GM21526 (cell line): ENCODE measurements around the gene INTS3.
A peak's percentile ranks its signal among the peaks of the same experiment; 100 is the strongest.

Experiments used
- ATAC-seq: cut with Tn5 transposase; IDR thresholded peaks from one replicate; pipeline ENCODE4 v1.9.1; 2021; ENCODE audit warnings: moderate library complexity; ENCODE audit not compliant: unreplicated experiment, low FRiP score

Gene INTS3, protein sequence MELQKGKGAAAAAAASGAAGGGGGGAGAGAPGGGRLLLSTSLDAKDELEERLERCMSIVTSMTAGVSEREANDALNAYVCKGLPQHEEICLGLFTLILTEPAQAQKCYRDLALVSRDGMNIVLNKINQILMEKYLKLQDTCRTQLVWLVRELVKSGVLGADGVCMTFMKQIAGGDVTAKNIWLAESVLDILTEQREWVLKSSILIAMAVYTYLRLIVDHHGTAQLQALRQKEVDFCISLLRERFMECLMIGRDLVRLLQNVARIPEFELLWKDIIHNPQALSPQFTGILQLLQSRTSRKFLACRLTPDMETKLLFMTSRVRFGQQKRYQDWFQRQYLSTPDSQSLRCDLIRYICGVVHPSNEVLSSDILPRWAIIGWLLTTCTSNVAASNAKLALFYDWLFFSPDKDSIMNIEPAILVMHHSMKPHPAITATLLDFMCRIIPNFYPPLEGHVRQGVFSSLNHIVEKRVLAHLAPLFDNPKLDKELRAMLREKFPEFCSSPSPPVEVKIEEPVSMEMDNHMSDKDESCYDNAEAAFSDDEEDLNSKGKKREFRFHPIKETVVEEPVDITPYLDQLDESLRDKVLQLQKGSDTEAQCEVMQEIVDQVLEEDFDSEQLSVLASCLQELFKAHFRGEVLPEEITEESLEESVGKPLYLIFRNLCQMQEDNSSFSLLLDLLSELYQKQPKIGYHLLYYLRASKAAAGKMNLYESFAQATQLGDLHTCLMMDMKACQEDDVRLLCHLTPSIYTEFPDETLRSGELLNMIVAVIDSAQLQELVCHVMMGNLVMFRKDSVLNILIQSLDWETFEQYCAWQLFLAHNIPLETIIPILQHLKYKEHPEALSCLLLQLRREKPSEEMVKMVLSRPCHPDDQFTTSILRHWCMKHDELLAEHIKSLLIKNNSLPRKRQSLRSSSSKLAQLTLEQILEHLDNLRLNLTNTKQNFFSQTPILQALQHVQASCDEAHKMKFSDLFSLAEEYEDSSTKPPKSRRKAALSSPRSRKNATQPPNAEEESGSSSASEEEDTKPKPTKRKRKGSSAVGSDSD

DNA sequence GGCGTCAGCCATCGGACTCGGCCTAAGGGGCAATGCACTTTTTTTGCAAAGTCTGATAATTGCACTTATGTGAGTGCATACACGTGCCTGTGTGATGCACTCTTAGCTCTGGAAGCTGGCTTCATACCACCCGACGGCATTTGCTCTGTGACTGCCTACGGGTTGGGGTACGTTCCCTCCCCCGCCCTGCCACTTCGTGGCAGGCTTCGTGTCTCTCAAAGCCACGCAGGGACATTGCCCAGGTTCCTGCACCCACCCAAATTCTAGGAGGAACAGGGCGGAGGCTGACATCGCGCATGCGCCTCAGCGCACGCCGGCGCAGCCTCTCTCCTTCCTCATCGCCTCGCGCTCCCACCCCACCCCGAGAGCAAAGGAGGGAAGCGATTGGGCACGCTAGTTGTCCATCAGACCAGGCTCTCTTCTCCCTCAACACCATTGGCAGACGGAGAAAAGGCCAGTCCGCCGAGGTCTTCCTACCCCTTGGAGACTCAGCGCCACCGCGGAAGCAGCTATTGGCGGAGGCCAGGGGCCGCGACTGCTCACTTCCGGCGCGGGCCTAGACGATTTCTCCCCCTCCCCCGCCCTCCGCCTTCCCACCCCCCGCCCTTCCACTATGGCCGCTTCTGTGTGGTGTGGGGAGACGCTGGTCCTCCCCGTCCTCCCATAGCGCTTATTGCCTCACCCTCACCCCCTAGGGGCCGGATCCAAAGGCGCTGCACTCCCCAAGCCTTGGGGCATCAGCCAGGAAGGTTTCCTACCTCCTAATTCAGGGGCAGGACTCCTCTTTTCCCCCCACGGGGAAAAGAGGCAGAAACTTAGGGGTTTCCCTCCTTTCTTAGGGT is at the start of gene INTS3:
Gene INTS3 (plus strand): TSS at position 588 of the 842 bp plus-strand sequence. CDS start 585 bp downstream, outside the sequence.
- peak; percentile 89 for ATAC-seq

- no peak for ATAC-seq
Observed at GRCh38 chr1:153678519-153679336, 49.1 kb upstream of the INTS3 start, which contains the start of gene NPR1. Gene NPR1, plus strand, starts transcription at chr1:153678688. Its CDS starts 421 bp downstream, at chr1:153679109.

DNA sequence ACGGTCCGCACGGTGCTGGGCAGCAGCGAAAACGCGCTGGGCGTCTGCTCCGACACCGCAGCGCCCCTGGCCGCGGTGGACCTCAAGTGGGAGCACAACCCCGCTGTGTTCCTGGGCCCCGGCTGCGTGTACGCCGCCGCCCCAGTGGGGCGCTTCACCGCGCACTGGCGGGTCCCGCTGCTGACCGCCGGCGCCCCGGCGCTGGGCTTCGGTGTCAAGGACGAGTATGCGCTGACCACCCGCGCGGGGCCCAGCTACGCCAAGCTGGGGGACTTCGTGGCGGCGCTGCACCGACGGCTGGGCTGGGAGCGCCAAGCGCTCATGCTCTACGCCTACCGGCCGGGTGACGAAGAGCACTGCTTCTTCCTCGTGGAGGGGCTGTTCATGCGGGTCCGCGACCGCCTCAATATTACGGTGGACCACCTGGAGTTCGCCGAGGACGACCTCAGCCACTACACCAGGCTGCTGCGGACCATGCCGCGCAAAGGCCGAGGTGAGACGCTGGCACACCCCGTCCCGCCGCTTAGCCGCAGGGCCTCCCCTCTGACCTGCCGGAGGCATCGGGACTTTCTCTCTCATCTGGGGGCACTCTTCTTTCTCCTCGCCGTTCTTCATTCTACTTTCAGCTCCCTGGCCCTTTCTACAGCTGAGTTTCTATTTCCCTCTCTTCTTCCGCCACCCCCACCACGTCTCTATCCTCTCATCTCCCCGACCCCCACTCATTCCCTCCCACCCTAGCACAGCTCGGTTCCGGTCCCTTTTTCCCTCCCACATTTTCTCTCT is 48.3 kb upstream of the INTS3 start:
- no peak for ATAC-seq

DNA sequence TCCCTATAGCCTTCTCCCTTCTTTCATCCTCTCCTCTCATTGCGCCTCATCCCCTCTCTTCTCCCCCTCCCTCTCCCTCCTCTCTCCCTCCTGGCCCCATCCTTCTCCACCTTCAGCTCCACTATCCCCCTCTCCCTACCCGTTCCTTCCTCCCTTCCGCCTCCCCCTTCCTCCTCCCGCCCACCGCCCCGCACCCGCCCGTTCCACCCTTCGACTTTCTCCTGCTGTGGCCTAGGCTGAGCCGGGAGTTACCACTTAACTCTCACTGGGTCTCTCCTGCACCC is 47.8 kb upstream of the INTS3 start:
- ATAC-seq = no peak

GRCh38 chr1:153682730-153683129 is 45.1 kb upstream of the INTS3 start:
- ATAC-seq = no peak

GRCh38 chr1:153683854-153684253 is 44.0 kb upstream of the INTS3 start:
- ATAC-seq = no peak

GRCh38 chr1:153684892-153685291 is 43.0 kb upstream of the INTS3 start:
- ATAC-seq = no peak

GRCh38 chr1:153685544-153686340 is 42.1 kb upstream of the INTS3 start:
- no peak for ATAC-seq

GRCh38 chr1:153687346-153688125 is 40.3 kb upstream of the INTS3 start:
- ATAC-seq = no peak

DNA sequence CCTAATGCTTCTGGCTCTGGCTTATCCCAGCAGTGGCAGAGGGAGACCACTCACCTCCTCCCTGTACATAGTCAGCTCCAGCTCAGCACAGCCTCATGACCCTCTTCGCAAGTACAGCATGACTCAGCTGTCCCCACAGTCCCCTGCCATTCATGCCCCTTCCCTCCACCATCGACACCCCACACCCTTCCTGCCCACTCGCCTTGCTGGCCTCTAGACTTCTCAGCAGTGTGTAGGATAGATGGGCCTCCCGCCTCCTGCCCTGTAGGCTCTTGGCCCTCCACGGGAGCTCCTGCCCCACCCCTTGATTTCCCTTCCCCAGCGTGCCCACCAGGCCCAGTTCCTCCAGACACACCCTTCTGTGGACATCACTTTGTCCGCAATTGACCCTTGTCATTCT is 39.6 kb upstream of the INTS3 start:
- ATAC-seq = no peak

- no peak for ATAC-seq
Observed at GRCh38 chr1:153688736-153689328, 39.0 kb upstream of the INTS3 start.

DNA sequence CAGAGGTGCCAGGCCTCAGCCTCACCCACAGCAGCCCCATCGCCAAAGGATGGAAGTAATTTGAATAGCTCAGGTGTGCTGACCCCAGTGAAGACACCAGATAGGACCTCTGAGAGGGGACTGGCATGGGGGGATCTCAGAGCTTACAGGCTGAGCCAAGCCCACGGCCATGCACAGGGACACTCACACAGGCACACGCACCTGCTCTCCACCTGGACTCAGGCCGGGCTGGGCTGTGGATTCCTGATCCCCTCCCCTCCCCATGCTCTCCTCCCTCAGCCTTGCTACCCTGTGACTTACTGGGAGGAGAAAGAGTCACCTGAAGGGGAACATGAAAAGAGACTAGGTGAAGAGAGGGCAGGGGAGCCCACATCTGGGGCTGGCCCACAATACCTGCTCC is 34.4 kb upstream of the INTS3 start:
- no peak for ATAC-seq

DNA sequence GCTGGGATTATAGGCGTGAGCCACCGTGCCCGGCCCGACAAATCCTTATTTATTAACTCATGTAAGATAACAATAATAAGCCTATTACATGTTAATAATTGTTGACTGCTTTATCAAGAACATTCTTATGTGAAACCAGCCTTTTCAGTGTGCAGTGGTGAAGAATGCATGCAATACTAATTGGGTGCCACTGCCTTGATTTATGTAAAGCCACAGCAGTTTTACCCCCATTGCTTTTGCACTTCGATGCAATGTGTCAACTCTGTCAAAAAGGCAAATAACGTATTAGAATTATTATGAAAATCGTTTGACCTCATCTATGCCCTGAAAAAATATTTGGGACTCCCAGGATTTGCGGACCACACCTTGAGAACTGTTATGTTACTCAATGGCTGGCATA is 31.1 kb upstream of the INTS3 start:
- ATAC-seq = no peak

DNA sequence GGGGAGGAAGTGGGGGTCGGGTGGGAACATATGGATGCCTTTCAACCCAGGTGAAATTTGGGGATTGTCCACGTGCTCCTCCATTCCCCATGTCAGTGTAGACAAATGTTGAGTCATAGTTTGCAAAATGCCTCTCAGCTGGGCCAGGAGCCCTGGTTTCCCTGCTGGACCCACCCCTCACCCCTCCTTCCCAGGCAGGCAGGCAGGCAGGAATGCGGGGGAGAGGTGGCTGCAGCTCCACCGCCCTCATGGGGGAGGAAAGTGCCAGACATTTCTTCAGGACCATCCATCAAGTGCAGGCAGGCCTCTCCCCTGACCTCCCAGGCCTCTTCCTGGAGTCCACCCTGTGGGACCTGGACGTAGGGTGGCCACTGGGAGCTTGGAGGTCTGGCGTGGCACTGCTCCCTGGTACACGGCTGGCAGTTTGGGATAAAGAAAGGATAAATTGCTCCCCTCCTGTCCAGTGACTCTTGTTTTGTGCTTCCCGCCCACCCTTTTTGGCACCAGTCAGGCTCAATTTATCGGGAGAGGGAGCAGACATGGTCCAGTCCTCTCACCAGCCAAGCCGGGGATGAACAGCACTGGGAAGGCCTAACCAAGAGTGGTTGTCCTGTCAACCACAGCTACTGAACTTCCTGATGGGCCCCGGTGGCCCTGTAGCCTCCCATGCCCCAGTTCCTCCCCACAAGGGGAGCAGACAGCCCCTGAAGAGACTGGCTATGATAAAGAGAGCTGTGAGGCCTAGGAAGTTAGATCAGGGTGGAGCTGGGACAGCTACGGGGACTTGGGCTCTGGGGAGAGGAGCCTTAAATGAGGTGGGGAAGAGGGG is 30.4 kb upstream of the INTS3 start:
- ATAC-seq = no peak

DNA sequence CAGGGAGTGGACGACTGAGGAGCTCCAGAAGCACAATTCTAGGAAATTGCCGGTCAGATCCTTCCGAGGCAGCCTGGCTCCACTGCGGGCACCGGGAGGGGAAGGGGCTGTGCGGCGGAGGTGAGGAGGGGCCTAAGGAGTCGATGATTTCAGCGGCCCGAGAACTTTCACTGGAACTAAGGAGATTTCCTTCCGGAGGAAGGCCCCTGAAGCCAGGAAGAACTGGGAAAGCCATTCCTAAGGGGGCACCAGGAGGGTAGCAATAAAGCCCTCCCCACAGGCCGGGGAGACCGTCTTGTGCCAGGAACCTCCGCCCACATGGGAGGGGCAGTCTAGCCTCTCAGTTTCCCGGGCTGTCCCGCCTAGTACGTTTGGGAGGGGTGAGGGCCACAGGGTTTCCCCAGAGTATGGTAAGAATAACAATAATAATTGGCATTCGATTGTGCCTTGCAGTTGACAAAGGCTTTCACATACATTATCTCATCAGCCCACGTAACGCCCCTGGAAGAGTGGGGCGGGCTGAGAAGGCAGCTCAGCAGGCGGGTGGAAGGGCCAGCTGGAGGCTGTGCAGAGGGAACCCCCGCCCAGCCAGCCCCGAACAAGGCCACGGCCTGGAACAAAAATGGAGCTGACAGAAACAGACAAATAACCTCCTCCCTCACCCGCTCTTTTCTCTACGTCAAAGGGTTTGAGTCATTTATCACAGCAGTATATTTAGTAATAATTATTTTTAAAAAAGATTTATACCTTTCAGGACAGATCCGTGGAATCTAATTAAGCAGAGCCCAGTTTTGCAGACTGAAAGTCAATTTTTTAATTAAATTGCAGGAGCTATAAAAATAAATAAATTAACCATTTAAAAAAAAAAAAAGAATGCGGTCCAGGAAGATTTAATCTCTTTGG is 29.6 kb upstream of the INTS3 start:
- ATAC-seq = no peak
